ENCODE measurements around the gene RHEX. TPM values are rescaled to one million over a fixed set of nuclear protein-coding genes. Genes with fewer than 3 reads are reported as not detected.

The RHEX gene
- total RNA-seq, 1 experiment from 2014 or later: not detected

DNA sequence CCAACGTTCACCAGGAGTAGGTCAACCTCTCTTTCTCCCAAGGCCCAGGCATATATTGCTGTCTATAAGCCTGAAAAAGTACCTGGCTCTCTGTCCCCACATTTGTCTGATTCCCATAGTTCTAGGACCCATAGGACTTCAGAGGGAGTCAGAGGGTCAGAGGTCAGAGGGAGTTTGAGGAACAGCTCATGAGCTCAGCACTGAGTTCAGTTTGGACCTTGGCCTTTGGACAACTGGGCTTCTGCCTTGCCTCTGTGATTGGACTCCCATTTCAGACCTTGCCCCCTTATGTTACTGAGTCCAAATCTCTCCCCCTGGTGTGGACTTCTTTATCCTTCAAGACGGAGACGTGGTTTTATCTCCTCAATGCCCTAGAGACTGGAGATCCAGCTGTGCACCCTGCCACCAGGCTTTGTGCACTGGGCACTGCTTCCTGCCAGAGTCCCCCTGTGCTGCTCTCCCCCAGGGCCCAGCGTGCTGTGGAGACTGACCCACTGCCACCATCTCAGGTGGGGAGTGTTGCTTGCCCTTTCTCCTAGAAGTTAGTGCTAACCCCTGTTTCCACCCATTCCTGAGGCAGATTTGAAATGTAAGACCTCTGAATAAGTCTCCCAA lies 32.5 kb upstream of the RHEX start:
- no peaks in the 10 kb centered on the region for H3K36me3 ChIP-seq
- peak in 1 of 2 experiments; percentile 16 for DNase-seq (ENCODE audit: low read depth in 1 of 2, low spot score in 2 of 2)
- H3K27ac ChIP-seq: no peak overlapping the region
- H3K4me1 ChIP-seq (replicated peaks): peaks cover 11% of the 10 kb centered on the region
- H3K4me3 ChIP-seq: no peak overlapping the region
- H3K9me3 ChIP-seq (replicated peaks): no peaks in the 10 kb centered on the region
- no peaks in the 10 kb centered on the region for H3K27me3 ChIP-seq (replicated peaks)

DNA sequence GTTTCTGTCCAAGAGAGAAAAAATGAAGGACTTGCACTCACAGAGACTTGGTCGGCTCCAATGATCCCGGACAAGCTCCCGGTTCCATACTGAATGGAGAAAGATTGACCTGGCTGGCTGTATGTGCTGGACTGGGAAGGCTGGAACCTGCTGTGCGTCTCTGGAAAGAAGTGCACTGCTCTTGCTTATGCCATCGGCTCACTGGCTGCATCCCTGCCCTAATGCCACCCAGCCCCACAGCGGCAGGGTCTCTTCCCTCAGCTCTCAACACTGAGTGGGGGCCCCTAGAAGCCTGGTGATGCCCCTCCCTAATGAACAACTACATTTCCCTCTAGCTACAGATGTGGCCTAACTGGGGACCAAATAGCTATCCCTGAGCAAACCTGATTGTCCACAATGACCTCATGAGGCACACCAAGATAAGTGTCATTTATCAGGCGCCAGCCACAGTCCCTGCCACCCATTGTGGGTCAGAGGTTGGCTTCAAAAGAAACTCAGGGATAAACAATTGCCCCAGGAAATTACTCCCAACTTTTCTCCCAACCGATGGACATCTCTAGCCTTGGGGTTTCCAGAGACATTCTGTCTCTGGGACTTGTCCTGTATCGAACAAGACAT lies 31.9 kb upstream of the RHEX start:
- H3K27ac ChIP-seq: no peak overlapping the region
- peak; percentile 7 to 15 for DNase-seq (ENCODE audit: low read depth in 1 of 2, low spot score in 2 of 2)
- H3K4me1 ChIP-seq (replicated peaks): peaks cover 11% of the 10 kb centered on the region
- H3K9me3 ChIP-seq (replicated peaks): peaks cover under 1% of the 10 kb centered on the region; the same call in 1 of the 2 replicates
- H3K27me3 ChIP-seq (replicated peaks): no peaks in the 10 kb centered on the region; the same call in 1 of the 2 replicates
- no peak overlapping the region for H3K4me3 ChIP-seq
- no peaks in the 10 kb centered on the region for H3K36me3 ChIP-seq

DNA sequence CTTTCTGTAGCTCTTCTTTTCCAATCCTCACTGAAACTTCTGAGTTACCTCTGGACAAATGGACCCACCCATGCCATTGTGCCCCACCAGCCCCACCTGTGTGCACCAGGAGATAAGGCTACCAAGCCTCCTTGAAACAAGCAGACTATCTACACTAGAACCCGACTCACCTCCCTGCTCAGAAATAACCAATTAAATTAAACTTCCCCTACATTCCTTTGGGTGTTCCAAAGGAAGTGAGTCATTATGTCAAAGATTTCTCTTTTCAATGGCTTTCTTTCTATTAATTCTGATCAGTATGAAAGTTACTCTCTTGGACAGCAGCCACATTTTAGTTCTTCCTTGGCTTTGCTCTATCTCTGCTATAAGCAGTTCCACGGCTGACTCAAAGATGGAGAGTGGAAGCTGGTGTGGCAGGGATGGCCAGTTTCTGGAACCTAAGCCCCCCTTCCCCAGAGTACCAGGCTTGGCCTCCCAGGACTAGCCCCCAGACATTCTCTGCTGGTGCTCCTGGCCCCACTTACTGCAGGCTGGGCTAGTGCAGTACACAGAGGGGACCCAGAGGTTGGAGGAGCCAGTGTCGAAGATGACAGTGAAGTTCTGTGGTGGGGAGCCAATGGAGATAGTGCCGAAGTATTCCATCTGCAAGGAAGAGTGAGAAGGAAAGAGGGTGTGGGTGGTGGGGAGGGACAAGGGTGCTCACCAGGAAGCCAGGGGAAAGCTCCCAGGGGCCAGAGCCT lies 31.2 kb upstream of the RHEX start:
- peak; percentile 29 to 32 for DNase-seq (ENCODE audit: low read depth in 1 of 2, low spot score in 2 of 2)
- Histone ChIP-seq H3K27me3 (replicated peaks) (no peaks in the 10 kb centered on the region; the same call in 1 of the 2 replicates), H3K27ac (no peak overlapping the region), H3K36me3 (no peaks in the 10 kb centered on the region), H3K9me3 (replicated peaks) (peaks cover 7% of the 10 kb centered on the region; the same call in 1 of the 2 replicates), H3K4me3 (no peak overlapping the region), H3K4me1 (replicated peaks) (peaks cover 11% of the 10 kb centered on the region)

DNA sequence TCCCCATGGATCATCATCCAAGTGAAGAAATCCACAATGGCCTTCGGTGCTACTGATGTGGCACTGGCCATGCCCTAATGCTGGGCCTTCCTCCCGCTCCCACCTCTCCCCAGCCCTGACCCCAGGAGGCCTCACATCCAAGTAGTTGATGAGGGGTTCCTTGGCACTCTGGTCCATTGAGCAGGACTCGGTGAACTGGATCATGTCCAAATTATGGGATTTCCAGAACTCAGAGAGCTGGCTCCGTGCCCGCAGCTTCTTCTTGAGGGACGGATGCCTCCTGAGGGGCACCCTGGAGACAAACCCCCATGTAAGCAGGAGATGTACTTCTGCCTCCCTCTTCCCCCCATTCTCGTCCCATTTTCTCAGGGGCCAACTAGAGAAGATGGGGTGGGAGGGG lies 30.2 kb upstream of the RHEX start:
- H3K27ac ChIP-seq: no peak overlapping the region
- peak in 1 of 2 experiments; percentile 31 for DNase-seq (ENCODE audit: low read depth in 1 of 2, low spot score in 2 of 2)
- H3K36me3 ChIP-seq: no peaks in the 10 kb centered on the region
- no peak overlapping the region for H3K4me3 ChIP-seq
- peaks cover 7% of the 10 kb centered on the region; the same call in 1 of the 2 replicates for H3K9me3 ChIP-seq (replicated peaks)
- H3K4me1 ChIP-seq (replicated peaks): peaks cover 11% of the 10 kb centered on the region
- no peaks in the 10 kb centered on the region; the same call in 1 of the 2 replicates for H3K27me3 ChIP-seq (replicated peaks)

DNA sequence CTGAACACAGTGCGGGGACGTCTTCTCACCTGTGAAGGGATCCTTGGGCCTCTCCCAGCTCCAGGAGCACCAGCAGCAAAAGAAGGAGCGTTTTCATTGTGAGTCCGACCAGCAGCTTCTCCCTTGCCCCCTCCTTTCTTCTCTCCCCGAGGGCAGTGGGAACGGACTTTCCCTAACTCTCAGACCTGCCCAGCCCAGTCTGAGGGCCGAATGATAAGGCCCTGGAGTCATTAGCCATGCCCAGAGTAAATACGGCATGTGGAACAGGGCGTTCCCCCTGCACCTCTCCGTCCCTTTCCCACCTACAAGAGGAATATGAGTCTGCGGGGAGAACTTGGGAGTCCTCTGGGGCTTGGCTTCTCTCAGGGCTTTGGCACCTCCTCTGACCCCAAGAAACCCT lies 29.3 kb upstream of the RHEX start, which contains the start of gene CTSE:
TSS of gene CTSE (minus strand) at position 201 of the 400 bp plus-strand sequence. CDS start at position 97, 104 bp downstream.
- Histone ChIP-seq H3K4me1 (replicated peaks) (peaks cover 11% of the 10 kb centered on the region), H3K27me3 (replicated peaks) (peaks cover 4% of the 10 kb centered on the region; the same call in 1 of the 2 replicates), H3K27ac (no peak within 1 kb of the TSS), H3K4me3 (no peak within 1 kb of the TSS), H3K36me3 (no peaks in the 10 kb centered on the region), H3K9me3 (replicated peaks) (peaks cover 7% of the 10 kb centered on the region; the same call in 1 of the 2 replicates)
- DNase-seq (ENCODE audit: low read depth in 1 of 2, low spot score in 2 of 2): peak in 1 of 2 experiments; percentile 25

DNA sequence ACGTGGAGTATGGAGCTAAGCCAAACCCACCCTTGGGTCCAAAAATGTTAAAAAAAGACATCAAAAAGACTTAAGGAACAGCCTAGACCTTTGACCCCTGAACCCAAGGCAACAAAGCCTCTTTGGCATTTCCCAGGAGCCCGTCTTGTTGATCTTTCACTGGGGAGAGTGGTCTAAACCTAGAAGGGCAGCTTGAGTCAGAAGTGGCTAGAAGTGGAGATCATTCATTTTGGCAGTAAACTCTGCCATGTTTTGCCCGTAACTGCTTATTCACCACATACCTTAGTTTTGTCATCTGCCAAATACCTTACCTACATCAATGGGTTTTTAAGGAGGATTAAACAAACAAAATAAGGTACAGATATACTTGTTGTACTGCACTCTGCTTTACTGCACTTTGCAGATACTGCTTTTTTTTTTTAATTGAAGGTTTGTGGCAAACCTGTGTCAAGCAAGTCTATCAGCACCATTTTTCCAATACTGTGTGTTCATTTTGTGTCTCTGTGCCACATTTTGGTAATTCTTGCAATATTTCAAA lies 27.6 kb upstream of the RHEX start:
- DNase-seq (ENCODE audit: low read depth in 1 of 2, low spot score in 2 of 2): peak in 1 of 2 experiments; percentile 6

DNA sequence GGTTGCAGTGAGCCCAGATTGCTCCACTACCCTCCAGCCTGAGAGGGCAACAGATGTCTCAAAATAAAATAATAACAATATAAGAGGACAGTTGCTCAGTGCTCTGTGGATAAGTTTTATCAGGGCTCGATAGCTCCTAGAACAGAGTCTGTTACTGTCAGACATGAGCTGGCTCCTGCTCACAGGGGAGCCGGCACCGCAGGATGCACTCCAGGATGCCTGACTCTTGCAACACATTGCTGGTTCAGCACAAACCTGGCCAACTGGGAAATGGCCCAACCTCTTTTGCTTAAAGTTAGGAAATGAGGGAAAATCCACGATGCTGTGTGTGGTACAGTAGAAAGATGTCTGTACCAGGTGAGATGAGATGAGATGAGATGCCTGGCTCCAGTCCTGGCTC lies 23.5 kb upstream of the RHEX start:
- peaks cover 13% of the 10 kb centered on the region for H3K4me1 ChIP-seq (replicated peaks)
- DNase-seq (ENCODE audit: low read depth in 1 of 2, low spot score in 2 of 2): peak in 1 of 2 experiments; percentile 23
- no peaks in the 10 kb centered on the region for H3K36me3 ChIP-seq
- no peak overlapping the region for H3K4me3 ChIP-seq
- peaks cover 12% of the 10 kb centered on the region; the same call in 1 of the 2 replicates for H3K9me3 ChIP-seq (replicated peaks)
- H3K27ac ChIP-seq: no peak overlapping the region
- H3K27me3 ChIP-seq (replicated peaks): peaks cover 21% of the 10 kb centered on the region

More for the DNA sequence above, 27.6 kb upstream of the RHEX start:
- Histone ChIP-seq H3K27ac (no peak overlapping the region), H3K9me3 (replicated peaks) (peaks cover 7% of the 10 kb centered on the region; the same call in 1 of the 2 replicates), H3K27me3 (replicated peaks) (peaks cover 16% of the 10 kb centered on the region), H3K4me1 (replicated peaks) (peaks cover 11% of the 10 kb centered on the region), H3K36me3 (no peaks in the 10 kb centered on the region), H3K4me3 (no peak overlapping the region)

DNA sequence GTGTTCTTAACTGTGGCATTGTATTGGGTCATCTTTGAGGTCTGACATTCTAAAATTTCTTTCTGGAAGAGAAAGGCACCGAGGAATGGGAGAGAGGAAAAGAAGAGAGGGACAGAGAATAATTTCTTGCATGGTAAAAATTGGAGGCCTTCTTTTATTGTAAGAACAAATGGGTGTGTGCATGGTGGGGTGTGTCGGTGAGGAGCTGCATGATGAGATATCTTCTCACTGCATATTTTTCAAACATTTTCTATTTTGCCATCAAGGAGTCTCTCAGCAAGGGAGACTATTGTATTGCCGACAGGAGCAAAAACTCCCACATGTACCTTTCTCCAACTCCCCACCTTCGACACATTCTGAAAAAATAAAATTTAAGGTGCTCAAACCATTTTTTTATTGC lies 22.8 kb upstream of the RHEX start:
- no peak for DNase-seq (ENCODE audit: low read depth in 1 of 2, low spot score in 2 of 2)
- Histone ChIP-seq H3K4me3 (no peak overlapping the region), H3K27me3 (replicated peaks) (peaks cover 26% of the 10 kb centered on the region), H3K36me3 (no peaks in the 10 kb centered on the region), H3K4me1 (replicated peaks) (peaks cover 13% of the 10 kb centered on the region), H3K9me3 (replicated peaks) (peaks cover 12% of the 10 kb centered on the region; the same call in 1 of the 2 replicates), H3K27ac (no peak overlapping the region)

DNA sequence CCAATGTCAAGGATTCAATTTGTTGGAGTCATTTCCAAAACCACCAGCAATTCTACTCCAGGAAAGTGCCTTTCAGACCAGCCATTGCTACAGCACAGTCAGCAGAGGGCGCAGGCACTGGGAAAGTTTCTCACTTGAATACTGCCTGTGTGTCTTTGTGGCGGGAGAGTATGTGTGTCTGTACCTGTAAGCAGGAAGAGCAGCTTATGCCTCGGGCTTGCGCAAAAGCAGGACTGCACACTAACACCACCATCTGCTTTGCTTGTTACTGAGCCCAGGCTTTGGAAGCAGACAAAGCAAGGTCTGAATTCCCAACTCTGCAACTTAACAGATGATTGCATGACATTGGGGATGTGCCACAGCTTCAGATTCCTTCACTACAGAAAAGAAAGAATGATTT lies 22.3 kb upstream of the RHEX start:
- Histone ChIP-seq H3K36me3 (no peaks in the 10 kb centered on the region), H3K4me1 (replicated peaks) (peaks cover 13% of the 10 kb centered on the region), H3K27ac (no peak overlapping the region), H3K27me3 (replicated peaks) (peaks cover 31% of the 10 kb centered on the region), H3K9me3 (replicated peaks) (peaks cover 12% of the 10 kb centered on the region; the same call in 1 of the 2 replicates), H3K4me3 (no peak overlapping the region)
- DNase-seq (ENCODE audit: low read depth in 1 of 2, low spot score in 2 of 2): peak; percentile 31 to 56

DNA sequence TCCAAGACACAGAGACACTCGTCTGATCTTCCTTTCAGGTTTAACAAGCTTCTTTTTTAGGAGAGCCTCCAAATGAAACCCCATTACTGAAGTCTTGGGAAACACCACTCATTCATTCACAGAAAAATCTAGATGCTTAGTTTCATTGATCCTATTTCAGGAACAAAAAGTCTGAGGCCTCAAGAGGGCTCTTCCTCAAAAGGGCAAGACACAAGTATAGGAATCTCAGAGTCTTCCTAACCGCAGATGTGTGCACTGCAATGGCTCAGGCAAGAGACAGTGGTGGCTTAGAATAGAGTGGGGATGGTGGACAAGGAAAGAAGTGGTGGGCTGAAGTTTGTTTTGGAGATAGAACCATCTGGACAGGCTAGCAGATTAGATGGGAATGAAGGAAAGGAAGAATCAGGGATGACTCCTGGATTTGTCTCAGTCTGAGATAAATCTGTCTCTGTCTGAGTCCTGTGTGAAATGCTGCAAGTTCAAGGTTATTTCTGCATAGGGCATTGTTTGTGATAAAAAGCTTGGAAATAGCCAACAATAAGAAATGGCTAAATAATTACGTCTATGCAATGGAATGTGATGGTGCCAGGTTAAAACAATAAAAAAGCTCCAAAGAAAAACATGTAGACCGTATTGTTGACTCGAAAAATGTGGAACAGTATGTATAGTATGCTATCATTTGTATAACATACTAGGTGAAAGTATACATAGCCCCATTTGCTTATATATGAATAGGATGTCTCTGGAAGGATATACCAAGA lies 20.4 kb upstream of the RHEX start:
- peak in 1 of 2 experiments; percentile 28 for DNase-seq (ENCODE audit: low read depth in 1 of 2, low spot score in 2 of 2)
- H3K4me1 ChIP-seq (replicated peaks): peaks cover 13% of the 10 kb centered on the region
- H3K27ac ChIP-seq: peak overlapping the region; percentile 17; the same call in 1 of the 2 replicates
- H3K9me3 ChIP-seq (replicated peaks): peaks cover 5% of the 10 kb centered on the region; the same call in 1 of the 2 replicates
- H3K27me3 ChIP-seq (replicated peaks): peaks cover 33% of the 10 kb centered on the region
- no peak overlapping the region for H3K4me3 ChIP-seq
- no peaks in the 10 kb centered on the region for H3K36me3 ChIP-seq

DNA sequence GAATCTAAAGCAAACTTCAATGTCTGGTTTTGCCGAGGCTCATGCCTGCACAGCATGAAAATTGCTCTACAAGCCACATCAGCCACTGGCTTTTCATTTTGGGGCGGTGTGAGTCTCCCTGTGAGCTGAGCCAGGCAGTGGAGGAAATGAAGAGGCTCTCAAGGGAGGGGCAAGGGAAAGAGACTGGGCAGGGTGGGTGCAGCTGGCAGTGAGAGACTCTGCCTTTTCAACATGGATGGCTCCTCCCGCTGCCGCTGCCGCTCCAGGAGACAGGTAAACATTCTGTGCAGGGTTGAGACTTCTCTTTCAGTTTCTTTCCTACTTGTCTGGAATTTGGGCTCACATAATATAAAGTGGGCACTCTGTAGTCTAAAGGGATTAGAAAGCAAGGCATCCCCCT lies 17.9 kb upstream of the RHEX start:
- Histone ChIP-seq H3K4me1 (replicated peaks) (peaks cover 13% of the 10 kb centered on the region), H3K4me3 (no peak overlapping the region), H3K9me3 (replicated peaks) (peaks cover 5% of the 10 kb centered on the region; the same call in 1 of the 2 replicates), H3K27me3 (replicated peaks) (peaks cover 24% of the 10 kb centered on the region), H3K27ac (no peak overlapping the region), H3K36me3 (no peaks in the 10 kb centered on the region)
- DNase-seq (ENCODE audit: low read depth in 1 of 2, low spot score in 2 of 2): no peak

DNA sequence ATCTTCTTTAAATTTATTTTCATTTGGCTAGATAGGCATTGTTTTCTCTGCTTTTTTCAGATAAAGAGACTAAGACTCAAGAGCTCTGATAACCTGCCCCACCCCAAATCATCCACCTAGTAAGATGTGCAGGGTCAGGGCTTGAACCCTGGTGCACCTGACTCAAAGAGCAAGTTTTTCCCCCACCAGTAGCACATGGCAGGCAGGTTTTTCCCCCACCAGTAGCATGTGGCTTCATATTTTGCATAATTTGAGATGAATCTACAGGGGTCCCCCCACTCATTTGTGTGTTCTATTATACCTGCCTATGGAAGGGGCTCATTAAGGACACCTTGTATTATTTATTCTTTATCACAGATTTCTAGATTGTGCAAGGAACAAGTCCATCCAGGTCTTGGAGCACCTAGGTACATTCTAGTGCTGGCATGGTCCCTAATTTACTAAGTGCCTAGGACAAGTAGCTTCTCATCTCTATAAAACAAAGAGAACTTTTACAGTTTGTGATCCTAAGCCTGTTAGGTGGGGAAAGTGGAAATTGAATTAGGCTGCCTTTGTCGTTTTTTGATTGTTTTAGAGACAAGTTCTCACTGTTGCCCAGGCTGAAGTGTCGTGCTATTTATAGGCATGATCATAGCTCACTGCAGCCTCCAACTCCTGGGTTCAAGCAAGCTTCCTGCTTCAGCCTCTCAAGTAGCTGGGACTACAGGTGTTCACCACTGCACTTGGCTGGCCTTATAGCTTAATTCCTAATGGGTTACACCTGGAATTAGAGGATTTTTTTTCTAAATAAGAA lies 16.1 kb upstream of the RHEX start:
- Histone ChIP-seq H3K4me3 (no peak overlapping the region), H3K27ac (no peak overlapping the region), H3K36me3 (no peaks in the 10 kb centered on the region), H3K4me1 (replicated peaks) (peaks cover 13% of the 10 kb centered on the region), H3K9me3 (replicated peaks) (peaks cover 5% of the 10 kb centered on the region; the same call in 1 of the 2 replicates), H3K27me3 (replicated peaks) (peaks cover 22% of the 10 kb centered on the region)
- DNase-seq (ENCODE audit: low read depth in 1 of 2, low spot score in 2 of 2): no peak

Data from SJSA1 (cell line).